ENCODE measurements around the gene ARMC2. TPM values are rescaled to one million over a fixed set of nuclear protein-coding genes. Genes with fewer than 3 reads are reported as not detected.

ARMC2 gene
- polyA plus RNA-seq, 2 of the 4 experiments (the other 2 are of a cell fraction), result 2.1 to 4.9 TPM

DNA sequence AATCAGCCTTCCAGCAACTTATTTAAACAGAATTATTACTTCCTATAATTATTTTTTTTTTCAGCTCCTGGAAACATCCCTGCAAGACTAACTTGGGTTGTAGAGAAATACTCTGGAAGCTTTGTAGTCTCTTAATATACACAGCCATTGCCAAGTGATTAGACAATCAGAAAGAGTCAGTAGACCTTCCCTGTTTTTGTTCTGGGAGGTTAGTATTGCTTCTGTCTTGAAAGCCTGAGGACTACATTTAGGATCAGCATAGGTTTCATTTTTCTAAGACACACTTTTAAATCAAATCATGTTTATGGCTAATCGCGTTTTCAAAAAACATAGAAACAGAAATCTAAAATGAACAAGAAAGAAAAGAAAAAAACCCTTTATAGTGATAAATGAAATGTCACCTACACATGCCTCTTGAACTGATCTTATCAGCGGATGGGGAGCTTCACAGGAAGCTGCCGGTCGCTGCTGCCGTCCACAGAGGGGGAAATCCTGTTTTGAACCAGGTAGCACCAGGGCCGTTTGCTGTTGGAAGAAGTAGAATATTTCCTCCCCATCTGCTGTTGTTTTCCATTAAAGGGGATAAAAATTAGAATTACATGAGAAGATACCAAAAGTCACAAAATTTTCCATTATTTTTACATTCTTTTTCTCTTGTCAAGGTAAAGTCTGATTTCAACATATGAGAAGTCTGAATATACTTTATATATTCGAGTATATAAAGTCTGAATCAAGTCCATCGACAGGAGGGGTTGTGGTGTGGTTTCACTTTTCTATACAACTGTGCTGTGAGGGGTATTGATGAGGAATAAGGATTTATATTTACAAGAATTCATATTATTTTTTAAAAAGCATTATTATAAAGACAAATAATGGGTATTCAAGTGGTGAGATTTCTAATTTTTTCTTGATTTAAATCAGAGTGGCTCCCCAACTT lies 94.6 kb downstream of the ARMC2 start:
- WGBS (ENCODE audit: missing lambda C conversion rate), result 76% methylated on average over 9 of the region's 9 CpGs
- TF ChIP-seq FOSB (CRISPR knock-in tag; IDR thresholded peaks at IDR 0.05) (no peak), MAFK (IDR thresholded peaks at IDR 0.05; ENCODE audit: partially characterized antibody) (no peak), RFX5 (IDR thresholded peaks at IDR 0.05) (no peak), CBX2 (IDR thresholded peaks at IDR 0.05; ENCODE audit: borderline replicate concordance, low read depth) (no peak), NFE2L2 (conservative IDR thresholded peaks at IDR 0.05; ENCODE audit: low read length) (no peak), POLR2A (IDR thresholded peaks at IDR 0.05; ENCODE audit: low read length) (no peak), EP300 (IDR thresholded peaks at IDR 0.05) (no peak), RARB (CRISPR knock-in tag; IDR thresholded peaks at IDR 0.05) (no peak), PHF8 (IDR thresholded peaks at IDR 0.05; ENCODE audit: borderline replicate concordance, low read depth) (no peak), ZSCAN20 (CRISPR knock-in tag; IDR thresholded peaks at IDR 0.05) (no peak), RNF2 (IDR thresholded peaks at IDR 0.05; ENCODE audit: borderline replicate concordance, low read depth) (no peak), HOXA7 (CRISPR knock-in tag; IDR thresholded peaks at IDR 0.05) (no peak)
- TF ChIP-seq, protein P1, sequence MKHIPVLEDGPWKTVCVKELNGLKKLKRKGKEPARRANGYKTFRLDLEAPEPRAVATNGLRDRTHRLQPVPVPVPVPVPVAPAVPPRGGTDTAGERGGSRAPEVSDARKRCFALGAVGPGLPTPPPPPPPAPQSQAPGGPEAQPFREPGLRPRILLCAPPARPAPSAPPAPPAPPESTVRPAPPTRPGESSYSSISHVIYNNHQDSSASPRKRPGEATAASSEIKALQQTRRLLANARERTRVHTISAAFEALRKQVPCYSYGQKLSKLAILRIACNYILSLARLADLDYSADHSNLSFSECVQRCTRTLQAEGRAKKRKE (CRISPR knock-in tag; IDR thresholded peaks at IDR 0.05; ENCODE audit: low read depth), result no peak
- TF ChIP-seq, protein P2, sequence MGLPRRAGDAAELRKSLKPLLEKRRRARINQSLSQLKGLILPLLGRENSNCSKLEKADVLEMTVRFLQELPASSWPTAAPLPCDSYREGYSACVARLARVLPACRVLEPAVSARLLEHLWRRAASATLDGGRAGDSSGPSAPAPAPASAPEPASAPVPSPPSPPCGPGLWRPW (IDR thresholded peaks at IDR 0.05), result no peak
- H3K27ac ChIP-seq, result no peak overlapping the region
- H3K4me3 ChIP-seq, result no peak overlapping the region
- no peak for ATAC-seq
- H3K9me3 ChIP-seq, result no peaks in the 10 kb centered on the region
- ChIA-PET POLR2A (no interaction called here), CTCF (interaction anchor here (1.0 kb wide), 1 partner anchor 13 kb away, joined by 3 read pairs; no protein-coding TSS in a partner anchor)
- H3K4me1 ChIP-seq, result no peaks in the 10 kb centered on the region
- FAIRE-seq, result no peak
- H3K4me2 ChIP-seq, result no peak overlapping the region
- no peak for DNase-seq (ENCODE audit: low read depth in 1 of 2, low spot score in 1 of 2)

DNA sequence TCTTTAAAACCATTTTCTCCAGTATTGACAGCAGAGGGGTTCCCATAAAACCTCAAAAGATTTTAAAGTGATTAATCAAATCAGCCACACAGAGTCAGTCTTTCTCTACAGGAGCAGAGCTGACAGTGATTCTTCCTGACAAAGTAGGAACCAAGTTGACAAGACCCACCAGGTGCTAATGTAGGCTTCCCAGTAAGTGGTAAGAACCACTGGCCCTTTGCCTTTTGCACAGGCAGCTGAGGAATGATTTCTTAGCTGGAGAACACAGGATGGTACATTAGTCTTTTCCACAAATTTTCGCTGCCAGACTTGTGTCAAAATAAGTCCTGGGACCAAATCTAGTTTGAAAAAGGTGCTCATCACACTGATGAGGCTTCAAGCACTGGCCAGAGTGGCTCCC lies 95.8 kb downstream of the ARMC2 start:
- Histone ChIP-seq H3K4me3 (no peak overlapping the region), H3K4me2 (no peak overlapping the region), H3K4me1 (no peaks in the 10 kb centered on the region), H3K27ac (no peak overlapping the region), H3K9me3 (no peaks in the 10 kb centered on the region)
- no peak for ATAC-seq
- no peak for FAIRE-seq
- 82% methylated on average over 1 of the region's 1 CpG for WGBS (ENCODE audit: missing lambda C conversion rate)
- TF ChIP-seq CHD2 (IDR thresholded peaks at IDR 0.05; ENCODE audit: low read length, partially characterized antibody) (no peak), BHLHE40 (IDR thresholded peaks at IDR 0.05; ENCODE audit: low read depth, low read length) (no peak), EHF (CRISPR knock-in tag; IDR thresholded peaks at IDR 0.05) (no peak), CEBPB (IDR thresholded peaks at IDR 0.05) (no peak), MAZ (IDR thresholded peaks at IDR 0.05; ENCODE audit: borderline replicate concordance, low read depth, low read length) (no peak), FOSB (CRISPR knock-in tag; IDR thresholded peaks at IDR 0.05) (no peak)
- CTCF ChIA-PET, result interaction anchor here (0.7 kb wide), 1 partner anchor 50 kb away, joined by 3 read pairs; no protein-coding TSS in a partner anchor
- POLR2A ChIA-PET, result no interaction called here
- no peak for DNase-seq (ENCODE audit: low read depth in 1 of 2, low spot score in 1 of 2)

DNA sequence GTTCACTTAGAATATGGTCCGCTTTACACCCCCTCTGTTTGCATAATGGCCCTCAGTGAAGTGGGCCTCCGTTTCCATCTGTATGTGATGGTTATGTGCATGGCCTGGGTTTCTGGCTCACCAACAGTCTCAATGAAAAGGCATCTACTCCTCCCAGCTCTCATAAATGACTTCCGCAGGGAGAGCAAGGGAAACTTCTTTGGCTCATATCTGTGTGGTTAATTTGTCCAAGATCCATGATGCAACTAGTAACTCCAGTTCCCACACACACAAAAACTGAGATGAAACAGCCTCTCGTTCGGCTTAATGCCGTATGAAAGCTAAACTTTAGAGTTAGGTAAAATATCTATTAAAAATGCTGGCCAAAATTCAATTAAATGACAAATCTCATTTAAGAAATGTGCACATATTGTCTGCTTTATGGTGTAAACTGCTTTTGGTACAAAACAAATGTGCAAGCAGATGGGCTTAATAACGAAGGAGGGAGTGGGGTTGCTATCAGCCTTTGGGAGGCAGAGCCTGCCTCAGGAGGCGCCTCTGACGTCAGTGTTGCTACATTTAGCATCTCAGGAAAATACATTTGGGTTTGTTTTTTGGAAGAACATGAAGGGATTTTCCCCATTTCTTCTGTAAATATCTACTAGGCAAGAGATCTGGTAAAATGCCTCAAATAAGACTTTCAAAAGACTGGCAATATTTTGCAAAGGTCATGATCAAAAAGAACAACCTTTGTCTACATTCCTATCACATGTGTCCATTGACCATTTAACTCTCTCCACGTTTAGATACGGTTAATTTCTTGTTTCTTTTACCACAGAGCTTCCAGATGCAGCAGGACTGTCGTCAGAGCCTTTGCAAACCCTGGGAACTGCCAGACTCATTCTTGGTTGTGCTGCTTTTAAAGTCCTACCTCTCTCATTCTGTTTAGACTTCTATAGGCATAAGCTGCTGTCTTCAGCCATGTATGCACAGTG lies 96.8 kb downstream of the ARMC2 start:
- H3K4me3 ChIP-seq, result no peak overlapping the region
- ChIA-PET POLR2A (no interaction called here), CTCF (interaction anchor here (0.7 kb wide), 1 partner anchor 51 kb away, joined by 3 read pairs; no protein-coding TSS in a partner anchor)
- DNase-seq (ENCODE audit: low read depth in 1 of 2, low spot score in 1 of 2), result no peak
- no peaks in the 10 kb centered on the region for H3K4me1 ChIP-seq
- FAIRE-seq, result no peak
- H3K4me2 ChIP-seq, result no peak overlapping the region
- no peaks in the 10 kb centered on the region for H3K9me3 ChIP-seq
- H3K27ac ChIP-seq, result no peak overlapping the region
- ATAC-seq, result no peak
- 66% methylated on average over 12 of the region's 12 CpGs for WGBS (ENCODE audit: missing lambda C conversion rate)
- TF ChIP-seq CBX8 (IDR thresholded peaks at IDR 0.05), result no peak
- no peak for TF ChIP-seq ZNF302 (CRISPR knock-in tag; IDR thresholded peaks at IDR 0.05)
- TF ChIP-seq, protein P3, sequence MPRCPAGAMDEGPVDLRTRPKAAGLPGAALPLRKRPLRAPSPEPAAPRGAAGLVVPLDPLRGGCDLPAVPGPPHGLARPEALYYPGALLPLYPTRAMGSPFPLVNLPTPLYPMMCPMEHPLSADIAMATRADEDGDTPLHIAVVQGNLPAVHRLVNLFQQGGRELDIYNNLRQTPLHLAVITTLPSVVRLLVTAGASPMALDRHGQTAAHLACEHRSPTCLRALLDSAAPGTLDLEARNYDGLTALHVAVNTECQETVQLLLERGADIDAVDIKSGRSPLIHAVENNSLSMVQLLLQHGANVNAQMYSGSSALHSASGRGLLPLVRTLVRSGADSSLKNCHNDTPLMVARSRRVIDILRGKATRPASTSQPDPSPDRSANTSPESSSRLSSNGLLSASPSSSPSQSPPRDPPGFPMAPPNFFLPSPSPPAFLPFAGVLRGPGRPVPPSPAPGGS (IDR thresholded peaks at IDR 0.05), result no peak
- TF ChIP-seq CHD4 (IDR thresholded peaks at IDR 0.05; ENCODE audit: borderline replicate concordance), result no peak
- no peak for TF ChIP-seq KDM1A (IDR thresholded peaks at IDR 0.05; ENCODE audit: low read depth)
- TF ChIP-seq KDM5A (IDR thresholded peaks at IDR 0.05), result no peak
- TF ChIP-seq, protein P4, sequence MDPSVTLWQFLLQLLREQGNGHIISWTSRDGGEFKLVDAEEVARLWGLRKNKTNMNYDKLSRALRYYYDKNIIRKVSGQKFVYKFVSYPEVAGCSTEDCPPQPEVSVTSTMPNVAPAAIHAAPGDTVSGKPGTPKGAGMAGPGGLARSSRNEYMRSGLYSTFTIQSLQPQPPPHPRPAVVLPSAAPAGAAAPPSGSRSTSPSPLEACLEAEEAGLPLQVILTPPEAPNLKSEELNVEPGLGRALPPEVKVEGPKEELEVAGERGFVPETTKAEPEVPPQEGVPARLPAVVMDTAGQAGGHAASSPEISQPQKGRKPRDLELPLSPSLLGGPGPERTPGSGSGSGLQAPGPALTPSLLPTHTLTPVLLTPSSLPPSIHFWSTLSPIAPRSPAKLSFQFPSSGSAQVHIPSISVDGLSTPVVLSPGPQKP (IDR thresholded peaks at IDR 0.05; ENCODE audit: low read depth, low read length), result no peak
- no peak for TF ChIP-seq HDAC2 (IDR thresholded peaks at IDR 0.05)
- TF ChIP-seq ZSCAN20 (CRISPR knock-in tag; IDR thresholded peaks at IDR 0.05), result no peak
- no peak for TF ChIP-seq CBX2 (IDR thresholded peaks at IDR 0.05; ENCODE audit: borderline replicate concordance, low read depth)
